Measurements from ENCODE around the gene ITSN1. TPM values are rescaled to one million over a fixed set of nuclear protein-coding genes. Genes with fewer than 3 reads are reported as not detected.

Gene ITSN1
- total RNA-seq, 1 experiment from 2014 or later, result 42.6 TPM

- Mint-ChIP-seq H3K27me3 (ENCODE audit: insufficient read depth, unreplicated experiment) (no peaks in the 10 kb centered on the region), H3K4me1 (ENCODE audit: insufficient read depth, unreplicated experiment) (peaks cover 12% of the 10 kb centered on the region), H3K4me3 (ENCODE audit: unreplicated experiment) (no peak overlapping the region), H3K9me3 (ENCODE audit: unreplicated experiment) (no peaks in the 10 kb centered on the region), H3K27ac (ENCODE audit: low read depth, unreplicated experiment) (no peak overlapping the region), H3K36me3 (ENCODE audit: insufficient read depth, unreplicated experiment) (no peaks in the 10 kb centered on the region)
- intact Hi-C loops (cut with micrococcal nuclease), result no loop called here
- no peak for TF ChIP-seq CTCF (IDR thresholded peaks at IDR 0.05; ENCODE audit: unreplicated experiment)
- ChIA-PET CTCF (no interaction called here), POLR2A (no interaction called here)
- no TSS peak for BruUV-seq (replicated peaks)
- DNase-seq (ENCODE audit: unreplicated experiment), result no peak
These were observed 205.4 kb downstream of the ITSN1 start for GRCh38 chr21:33847588-33848248.

DNA sequence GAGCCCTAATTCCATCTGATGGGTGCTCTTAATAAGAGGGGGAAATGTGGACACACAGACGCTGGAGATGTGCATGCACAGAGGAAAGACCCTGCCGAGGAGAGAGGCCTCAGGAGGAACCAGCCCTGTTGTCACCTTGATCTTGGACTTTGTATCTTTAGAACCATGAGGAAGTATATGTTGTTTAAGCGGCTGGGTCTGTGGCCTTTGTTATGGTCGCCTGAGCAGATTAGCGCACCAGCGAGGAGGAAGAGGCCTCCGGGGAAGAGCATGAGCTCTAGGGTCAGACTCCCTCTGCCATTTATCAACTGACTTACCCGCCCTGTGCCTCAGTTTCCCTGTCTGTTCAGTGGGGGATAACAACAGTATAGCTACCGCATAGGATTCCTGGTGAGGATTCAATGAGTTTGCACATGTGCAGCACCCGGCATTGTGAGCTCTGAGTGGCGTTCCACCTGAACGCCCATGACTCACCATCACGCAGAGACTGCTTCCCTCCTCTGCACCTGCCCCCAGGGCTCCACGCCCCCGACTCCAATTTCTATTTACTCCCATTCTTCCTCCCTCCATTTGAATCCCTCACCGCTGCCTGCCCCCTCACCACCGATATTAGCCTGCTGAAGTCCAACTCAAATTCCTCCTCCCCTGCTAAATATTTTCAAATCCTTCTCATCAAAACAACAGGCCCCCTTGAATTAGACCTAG lies 206.1 kb downstream of the ITSN1 start:
- H3K36me3 Mint-ChIP-seq (ENCODE audit: insufficient read depth, unreplicated experiment), result no peaks in the 10 kb centered on the region
- TF ChIP-seq CTCF (IDR thresholded peaks at IDR 0.05; ENCODE audit: unreplicated experiment), result no peak
- H3K27me3 Mint-ChIP-seq (ENCODE audit: insufficient read depth, unreplicated experiment), result no peaks in the 10 kb centered on the region
- H3K4me3 Mint-ChIP-seq (ENCODE audit: unreplicated experiment), result no peak overlapping the region
- H3K9me3 Mint-ChIP-seq (ENCODE audit: unreplicated experiment), result no peaks in the 10 kb centered on the region
- peak; percentile 77 for DNase-seq (ENCODE audit: unreplicated experiment)
- ChIA-PET POLR2A (no interaction called here), CTCF (interaction anchor here (0.6 kb wide), 1 partner anchor 908 kb away, joined by 3 read pairs; no protein-coding TSS in a partner anchor)
- peak overlapping the region; percentile 33 for H3K27ac Mint-ChIP-seq (ENCODE audit: low read depth, unreplicated experiment)
- peaks cover 11% of the 10 kb centered on the region for H3K4me1 Mint-ChIP-seq (ENCODE audit: insufficient read depth, unreplicated experiment)
- no TSS peak for BruUV-seq (replicated peaks)
- intact Hi-C loops (cut with micrococcal nuclease), result no loop called here

GRCh38 chr21:33849834-33850233 lies 207.5 kb downstream of the ITSN1 start:
- Mint-ChIP-seq H3K9me3 (ENCODE audit: unreplicated experiment) (no peaks in the 10 kb centered on the region), H3K27me3 (ENCODE audit: insufficient read depth, unreplicated experiment) (no peaks in the 10 kb centered on the region), H3K27ac (ENCODE audit: low read depth, unreplicated experiment) (no peak overlapping the region), H3K4me3 (ENCODE audit: unreplicated experiment) (no peak overlapping the region), H3K36me3 (ENCODE audit: insufficient read depth, unreplicated experiment) (no peaks in the 10 kb centered on the region), H3K4me1 (ENCODE audit: insufficient read depth, unreplicated experiment) (peaks cover 21% of the 10 kb centered on the region)
- ChIA-PET CTCF (no interaction called here), POLR2A (interaction anchor here (1.1 kb wide), 1 partner anchor 48 kb away, joined by 3 read pairs; no protein-coding TSS in a partner anchor)
- TF ChIP-seq CTCF (IDR thresholded peaks at IDR 0.05; ENCODE audit: unreplicated experiment), result no peak
- intact Hi-C loops (cut with micrococcal nuclease), result no loop called here
- no TSS peak for BruUV-seq (replicated peaks)
- DNase-seq (ENCODE audit: unreplicated experiment), result no peak

DNA sequence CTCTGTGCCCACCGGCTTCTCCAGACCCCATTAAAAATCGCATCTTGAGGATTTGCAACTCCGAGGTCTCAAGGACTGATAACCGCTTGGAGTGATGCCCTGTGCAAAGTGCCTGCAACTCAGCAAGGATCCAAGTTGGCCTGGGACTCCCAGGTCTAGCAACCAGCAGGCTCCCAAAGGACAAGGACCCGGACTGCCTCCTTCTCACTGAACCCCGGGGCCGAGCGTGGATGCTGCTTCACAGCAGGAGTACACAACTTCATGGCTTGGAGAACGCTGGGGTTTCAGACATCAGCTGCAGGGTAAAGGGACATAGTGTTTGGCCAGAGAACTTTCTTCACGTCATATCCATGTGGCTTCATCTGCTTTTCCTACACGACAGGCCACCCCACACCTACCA lies 208.1 kb downstream of the ITSN1 start:
- intact Hi-C loops (cut with micrococcal nuclease), result no loop called here
- peaks cover 25% of the 10 kb centered on the region for H3K4me1 Mint-ChIP-seq (ENCODE audit: insufficient read depth, unreplicated experiment)
- CTCF ChIA-PET, result no interaction called here

More for the DNA sequence above, 208.1 kb downstream of the ITSN1 start:
- no peak for TF ChIP-seq CTCF (IDR thresholded peaks at IDR 0.05; ENCODE audit: unreplicated experiment)
- no TSS peak for BruUV-seq (replicated peaks)
- Mint-ChIP-seq H3K36me3 (ENCODE audit: insufficient read depth, unreplicated experiment) (no peaks in the 10 kb centered on the region), H3K9me3 (ENCODE audit: unreplicated experiment) (no peaks in the 10 kb centered on the region), H3K27ac (ENCODE audit: low read depth, unreplicated experiment) (no peak overlapping the region), H3K4me3 (ENCODE audit: unreplicated experiment) (no peak overlapping the region), H3K27me3 (ENCODE audit: insufficient read depth, unreplicated experiment) (no peaks in the 10 kb centered on the region)
- DNase-seq (ENCODE audit: unreplicated experiment), result no peak
- POLR2A ChIA-PET, result interaction anchor here (1.1 kb wide), 1 partner anchor 49 kb away, joined by 3 read pairs; no protein-coding TSS in a partner anchor

Data from MCF 10A (cell line).